Activated CD8-positive, alpha-beta memory T cell treated with anti-CD3 and anti-CD28 coated beads, Interleukin-2, amount 50 U/mL, for 24 hours (primary cell): ENCODE measurements around the gene SH3BP5.

ENCODE experiments used
- DNase-seq: peaks from one replicate; pipeline ENCODE4 v3.0.0-alpha.2; 2020; ENCODE audit errors: extremely low read depth

SH3BP5 gene

GRCh38 chr3:15205934-15206661 lies 126.3 kb downstream of the SH3BP5 start, which contains the start of gene CAPN7:
Gene CAPN7 (plus strand): TSS chr3:15206246. CDS start chr3:15206496, 250 bp downstream.
- peak; percentile 75 for DNase-seq

- no peak for DNase-seq
Measured at GRCh38 chr3:15205482-15205933, 126.9 kb downstream of the SH3BP5 start.
